ENCODE data around the gene WRAP73. TPM values are rescaled to one million over a fixed set of nuclear protein-coding genes. Genes with fewer than 3 reads are reported as not detected.

WRAP73 gene
- total and polyA plus RNA-seq, 4 donors, result 5.8 to 27.8 (median 14.0) TPM

GRCh38 chr1:3616861-3617260 is 33.0 kb downstream of the WRAP73 start:
- Histone ChIP-seq H3K27ac (ENCODE audit: low read depth in 1 of 2, low read length in 2 of 2) (no peak overlapping the region), H3K4me3 (ENCODE audit: low read length in 2 of 2) (no peak overlapping the region), H3K9me3 (ENCODE audit: control insufficient read depth, low read length) (no peaks in the 10 kb centered on the region), H3K4me1 (ENCODE audit: control insufficient read depth in 1 of 2, insufficient read depth in 2 of 2, low read length in 2 of 2) (no peaks in the 10 kb centered on the region), H3K27me3 (ENCODE audit: control insufficient read depth in 1 of 2, insufficient read depth in 2 of 2, low read length in 1 of 2) (no peaks in the 10 kb centered on the region), H3K36me3 (ENCODE audit: control insufficient read depth in 1 of 2, insufficient read depth in 2 of 2, low read length in 1 of 2) (no peaks in the 10 kb centered on the region)
- intact Hi-C loops (cut with DNase I), result no loop called here
- ATAC-seq (ENCODE audit: low FRiP score) (no peak), DNase-seq (no peak)
- 89 to 93% methylated on average over 9 of the region's 9 CpGs for WGBS, 2 donors

GRCh38 chr1:3614755-3615742 is 34.9 kb downstream of the WRAP73 start:
- Histone ChIP-seq H3K4me1 (ENCODE audit: control insufficient read depth in 1 of 2, insufficient read depth in 2 of 2, low read length in 2 of 2) (no peaks in the 10 kb centered on the region), H3K27me3 (ENCODE audit: control insufficient read depth in 1 of 2, insufficient read depth in 2 of 2, low read length in 1 of 2) (peaks cover 0 to 1% of the 10 kb centered on the region in 2 donors), H3K4me3 (ENCODE audit: low read length in 2 of 2) (no peak overlapping the region), H3K36me3 (ENCODE audit: control insufficient read depth in 1 of 2, insufficient read depth in 2 of 2, low read length in 1 of 2) (no peaks in the 10 kb centered on the region), H3K27ac (ENCODE audit: low read depth in 1 of 2, low read length in 2 of 2) (no peak overlapping the region), H3K9me3 (ENCODE audit: control insufficient read depth, low read length) (no peaks in the 10 kb centered on the region)
- intact Hi-C loops (cut with DNase I), result no loop called here
- WGBS, 2 donors, result 66 to 75% methylated on average over 20 of the region's 20 CpGs
- DNase-seq (no peak), ATAC-seq (ENCODE audit: low FRiP score) (no peak)

GRCh38 chr1:3612123-3612522 is 37.8 kb downstream of the WRAP73 start:
- Histone ChIP-seq H3K27ac (ENCODE audit: low read depth in 1 of 2, low read length in 2 of 2) (no peak overlapping the region), H3K4me3 (ENCODE audit: low read length in 2 of 2) (no peak overlapping the region), H3K4me1 (ENCODE audit: control insufficient read depth in 1 of 2, insufficient read depth in 2 of 2, low read length in 2 of 2) (no peaks in the 10 kb centered on the region), H3K9me3 (ENCODE audit: control insufficient read depth, low read length) (no peaks in the 10 kb centered on the region), H3K36me3 (ENCODE audit: control insufficient read depth in 1 of 2, insufficient read depth in 2 of 2, low read length in 1 of 2) (no peaks in the 10 kb centered on the region), H3K27me3 (ENCODE audit: control insufficient read depth in 1 of 2, insufficient read depth in 2 of 2, low read length in 1 of 2) (peaks cover 0 to 1% of the 10 kb centered on the region in 2 donors)
- intact Hi-C loops (cut with DNase I), result no loop called here
- ATAC-seq (ENCODE audit: low FRiP score) (no peak), DNase-seq (no peak)
- WGBS, 2 donors, result 77% methylated on average over 7 of the region's 7 CpGs

GRCh38 chr1:3611170-3612019 is 38.5 kb downstream of the WRAP73 start, which contains the start of gene MEGF6:
TSS of gene MEGF6 (minus strand) at chr1:3611508. CDS start at chr1:3611268, 240 bp downstream.
- DNase-seq, result peak; percentile 75 to 92
- H3K9me3 ChIP-seq (ENCODE audit: control insufficient read depth, low read length), result no peaks in the 10 kb centered on the region
- ATAC-seq (ENCODE audit: low FRiP score), result peak; percentile 72
- intact Hi-C loops (cut with DNase I), result no loop called here
- H3K27me3 ChIP-seq (ENCODE audit: control insufficient read depth in 1 of 2, insufficient read depth in 2 of 2, low read length in 1 of 2), result peaks cover 0 to 1% of the 10 kb centered on the region in 2 donors
- no peak within 1 kb of the TSS for H3K4me3 ChIP-seq (ENCODE audit: low read length in 2 of 2)
- no peaks in the 10 kb centered on the region for H3K36me3 ChIP-seq (ENCODE audit: control insufficient read depth in 1 of 2, insufficient read depth in 2 of 2, low read length in 1 of 2)
- H3K4me1 ChIP-seq (ENCODE audit: control insufficient read depth in 1 of 2, insufficient read depth in 2 of 2, low read length in 2 of 2), result no peaks in the 10 kb centered on the region
- 2% methylated on average over 56 to 87 of the region's 87 CpGs for WGBS, 2 donors
- no peak within 1 kb of the TSS for H3K27ac ChIP-seq (ENCODE audit: low read depth in 1 of 2, low read length in 2 of 2)

GRCh38 chr1:3610527-3611169 is 39.3 kb downstream of the WRAP73 start:
- WGBS, 2 donors, result 10 to 12% methylated on average over 24 to 27 of the region's 27 CpGs
- intact Hi-C loops (cut with DNase I), result no loop called here
- no peak overlapping the region for H3K4me3 ChIP-seq (ENCODE audit: low read length in 2 of 2)

GRCh38 chr1:3609769-3610526 is 40.0 kb downstream of the WRAP73 start:
- Histone ChIP-seq H3K27ac (ENCODE audit: low read depth in 1 of 2, low read length in 2 of 2) (no peak overlapping the region), H3K27me3 (ENCODE audit: control insufficient read depth in 1 of 2, insufficient read depth in 2 of 2, low read length in 1 of 2) (peaks cover 0 to 1% of the 10 kb centered on the region in 2 donors), H3K9me3 (ENCODE audit: control insufficient read depth, low read length) (no peaks in the 10 kb centered on the region), H3K4me3 (ENCODE audit: low read length in 2 of 2) (no peak overlapping the region), H3K36me3 (ENCODE audit: control insufficient read depth in 1 of 2, insufficient read depth in 2 of 2, low read length in 1 of 2) (no peaks in the 10 kb centered on the region), H3K4me1 (ENCODE audit: control insufficient read depth in 1 of 2, insufficient read depth in 2 of 2, low read length in 2 of 2) (no peaks in the 10 kb centered on the region)
- WGBS, 2 donors, result 72 to 76% methylated on average over 24 of the region's 24 CpGs
- intact Hi-C loops (cut with DNase I), result no loop called here
- no peak for DNase-seq
- ATAC-seq (ENCODE audit: low FRiP score), result no peak

More at GRCh38 chr1:3610527-3611169, 39.3 kb downstream of the WRAP73 start:
- H3K4me1 ChIP-seq (ENCODE audit: control insufficient read depth in 1 of 2, insufficient read depth in 2 of 2, low read length in 2 of 2), result no peaks in the 10 kb centered on the region
- no peak overlapping the region for H3K27ac ChIP-seq (ENCODE audit: low read depth in 1 of 2, low read length in 2 of 2)
- DNase-seq, result no peak
- no peak for ATAC-seq (ENCODE audit: low FRiP score)
- H3K36me3 ChIP-seq (ENCODE audit: control insufficient read depth in 1 of 2, insufficient read depth in 2 of 2, low read length in 1 of 2), result no peaks in the 10 kb centered on the region
- no peaks in the 10 kb centered on the region for H3K9me3 ChIP-seq (ENCODE audit: control insufficient read depth, low read length)
- peaks cover 0 to 1% of the 10 kb centered on the region in 2 donors for H3K27me3 ChIP-seq (ENCODE audit: control insufficient read depth in 1 of 2, insufficient read depth in 2 of 2, low read length in 1 of 2)

GRCh38 chr1:3609016-3609768 is 40.7 kb downstream of the WRAP73 start:
- WGBS, 2 donors, result 66 to 75% methylated on average over 22 of the region's 22 CpGs
- H3K27ac ChIP-seq (ENCODE audit: low read depth in 1 of 2, low read length in 2 of 2), result no peak overlapping the region
- H3K36me3 ChIP-seq (ENCODE audit: control insufficient read depth in 1 of 2, insufficient read depth in 2 of 2, low read length in 1 of 2), result no peaks in the 10 kb centered on the region
- peaks cover 0 to 1% of the 10 kb centered on the region in 2 donors for H3K27me3 ChIP-seq (ENCODE audit: control insufficient read depth in 1 of 2, insufficient read depth in 2 of 2, low read length in 1 of 2)
- no peaks in the 10 kb centered on the region for H3K4me1 ChIP-seq (ENCODE audit: control insufficient read depth in 1 of 2, insufficient read depth in 2 of 2, low read length in 2 of 2)
- H3K9me3 ChIP-seq (ENCODE audit: control insufficient read depth, low read length), result no peaks in the 10 kb centered on the region
- DNase-seq (no peak), ATAC-seq (ENCODE audit: low FRiP score) (no peak)
- intact Hi-C loops (cut with DNase I), result no loop called here
- no peak overlapping the region for H3K4me3 ChIP-seq (ENCODE audit: low read length in 2 of 2)
